Lung (tissue), 12 donors: Measurements from ENCODE around the gene ZDHHC13. TPM values are rescaled to one million over a fixed set of nuclear protein-coding genes. Genes with fewer than 3 reads are reported as not detected.

Experiments used
- ATAC-seq: fragments of 200-7000 bp; cut with Tn5 transposase; one replicate; pipeline ENCODE4 v1.9.1; 2020; ENCODE audit warnings: moderate number of reproducible peaks; ENCODE audit not compliant: insufficient read depth, low FRiP score
- DNase-seq, 3 donors: peaks; one replicate each; pipeline ENCODE4 v3.0.0-alpha.2; 2013 to 2017
- H3K27ac ChIP-seq, 2 donors: one replicate each; pipeline ENCODE4 v1.5.1; 2013; ENCODE audit warnings: mild to moderate bottlenecking in 2 of 2, moderate library complexity in 2 of 2, control low read depth in 1 of 2, inconsistent platforms in 1 of 2, low read depth in 1 of 2, low read length in 1 of 2
- H3K27me3 ChIP-seq, 3 donors: one replicate each; pipeline ENCODE4 v1.5.1; 2013; ENCODE audit warnings: low read length in 2 of 3; ENCODE audit not compliant: control insufficient read depth in 3 of 3, insufficient read depth in 3 of 3
- H3K36me3 ChIP-seq, 4 donors: one replicate each; pipeline ENCODE4 v1.5.1; 2013; ENCODE audit warnings: low read length in 4 of 4, mild to moderate bottlenecking in 1 of 4, moderate library complexity in 1 of 4; ENCODE audit not compliant: control insufficient read depth in 4 of 4, insufficient read depth in 4 of 4
- H3K4me1 ChIP-seq, 5 donors: one replicate each; pipeline ENCODE4 v1.5.1; 2013; ENCODE audit warnings: low read length in 5 of 5, mild to moderate bottlenecking in 2 of 5, moderate library complexity in 1 of 5; ENCODE audit not compliant: control insufficient read depth in 5 of 5, insufficient read depth in 5 of 5
- H3K4me3 ChIP-seq: one replicate; pipeline ENCODE4 v1.5.1; 2013; ENCODE audit warnings: mild to moderate bottlenecking, control low read depth, moderate library complexity
- H3K9ac ChIP-seq, 2 donors: one replicate each; pipeline ENCODE4 v1.5.1; 2013; ENCODE audit warnings: low read length in 2 of 2, control low read depth in 1 of 2; ENCODE audit not compliant: insufficient read depth in 1 of 2
- H3K9me3 ChIP-seq, 4 donors: one replicate each; pipeline ENCODE4 v1.5.1; 2013; ENCODE audit warnings: low read length in 3 of 4, mild to moderate bottlenecking in 1 of 4, moderate library complexity in 1 of 4; ENCODE audit not compliant: control insufficient read depth in 4 of 4, insufficient read depth in 3 of 4
- WGBS, 2 donors: extraction: QIAGEN DNeasy Blood & Tissue Kit; methylation state at CpG; one replicate each; pipeline ENCODE4 v1.1.7; 2013; 5-methylcytosine and 5-hydroxymethylcytosine counted together
- polyA plus RNA-seq, 2 donors: library from polyadenylated mRNA; stranded (reverse); fragments of 200-250 nt; gene quantifications; one replicate each; pipeline ENCODE4 v1.2.1, GENCODE V29; 2013
- total RNA-seq, 2 donors: library from RNA; depleted of rRNA in 1 of 2; stranded (reverse); fragments of >200 nt in 1 of 2; gene quantifications; one replicate each; pipeline ENCODE4 v1.2.1, GENCODE V29; 2014 to 2021
- TF ChIP-seq, protein P1 (sequence below): IDR thresholded peaks from 2 replicates; pipeline ENCODE4 v1.5.1; 2012; ENCODE audit warnings: mild to moderate bottlenecking; ENCODE audit errors: control extremely low read depth, extremely low read depth
- donor health status: control.
- donor health status: control.
- donor health status: Bipolar disorder and iron deficiency.
- donor health status: healthy.
- donor health status: DM: yes; HTN: yes; CAD: no.

The ZDHHC13 gene
- total and polyA plus RNA-seq, 4 donors, result 10.6 to 20.0 (median 12.4) TPM

DNA sequence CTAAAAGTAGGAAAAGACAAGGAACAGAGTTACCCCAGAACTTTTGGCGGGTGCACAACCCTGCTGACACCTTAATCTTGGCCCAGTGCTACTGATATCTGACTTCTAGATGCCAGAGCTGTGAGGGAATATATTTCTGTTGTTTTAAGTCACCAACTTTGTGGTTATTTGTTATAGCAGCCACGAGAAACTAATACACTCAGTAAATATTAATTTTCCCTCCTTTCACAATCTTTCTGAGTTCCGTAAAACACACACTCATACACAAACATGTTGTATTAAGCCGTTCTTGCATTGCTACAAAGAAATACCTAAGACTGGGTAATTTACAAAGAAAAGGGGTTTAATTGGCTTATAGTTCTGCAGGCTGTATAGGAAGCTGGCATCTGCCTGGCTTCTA, 16.1 kb upstream of the ZDHHC13 start:
- Histone ChIP-seq H3K36me3 (no peaks in the 10 kb centered on the region), H3K4me1 (peaks cover 0 to 6% (median 0%) of the 10 kb centered on the region in 5 donors), H3K4me3 (no peak overlapping the region), H3K27ac (no peak overlapping the region), H3K9ac (no peak overlapping the region), H3K27me3 (no peaks in the 10 kb centered on the region), H3K9me3 (no peaks in the 10 kb centered on the region)
- TF ChIP-seq, protein P1, sequence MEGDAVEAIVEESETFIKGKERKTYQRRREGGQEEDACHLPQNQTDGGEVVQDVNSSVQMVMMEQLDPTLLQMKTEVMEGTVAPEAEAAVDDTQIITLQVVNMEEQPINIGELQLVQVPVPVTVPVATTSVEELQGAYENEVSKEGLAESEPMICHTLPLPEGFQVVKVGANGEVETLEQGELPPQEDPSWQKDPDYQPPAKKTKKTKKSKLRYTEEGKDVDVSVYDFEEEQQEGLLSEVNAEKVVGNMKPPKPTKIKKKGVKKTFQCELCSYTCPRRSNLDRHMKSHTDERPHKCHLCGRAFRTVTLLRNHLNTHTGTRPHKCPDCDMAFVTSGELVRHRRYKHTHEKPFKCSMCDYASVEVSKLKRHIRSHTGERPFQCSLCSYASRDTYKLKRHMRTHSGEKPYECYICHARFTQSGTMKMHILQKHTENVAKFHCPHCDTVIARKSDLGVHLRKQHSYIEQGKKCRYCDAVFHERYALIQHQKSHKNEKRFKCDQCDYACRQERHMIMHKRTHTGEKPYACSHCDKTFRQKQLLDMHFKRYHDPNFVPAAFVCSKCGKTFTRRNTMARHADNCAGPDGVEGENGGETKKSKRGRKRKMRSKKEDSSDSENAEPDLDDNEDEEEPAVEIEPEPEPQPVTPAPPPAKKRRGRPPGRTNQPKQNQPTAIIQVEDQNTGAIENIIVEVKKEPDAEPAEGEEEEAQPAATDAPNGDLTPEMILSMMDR, result no peak
- no peak for DNase-seq
- WGBS, 2 donors, result 89 to 90% methylated on average over 4 of the region's 4 CpGs
- no peak for ATAC-seq

DNA sequence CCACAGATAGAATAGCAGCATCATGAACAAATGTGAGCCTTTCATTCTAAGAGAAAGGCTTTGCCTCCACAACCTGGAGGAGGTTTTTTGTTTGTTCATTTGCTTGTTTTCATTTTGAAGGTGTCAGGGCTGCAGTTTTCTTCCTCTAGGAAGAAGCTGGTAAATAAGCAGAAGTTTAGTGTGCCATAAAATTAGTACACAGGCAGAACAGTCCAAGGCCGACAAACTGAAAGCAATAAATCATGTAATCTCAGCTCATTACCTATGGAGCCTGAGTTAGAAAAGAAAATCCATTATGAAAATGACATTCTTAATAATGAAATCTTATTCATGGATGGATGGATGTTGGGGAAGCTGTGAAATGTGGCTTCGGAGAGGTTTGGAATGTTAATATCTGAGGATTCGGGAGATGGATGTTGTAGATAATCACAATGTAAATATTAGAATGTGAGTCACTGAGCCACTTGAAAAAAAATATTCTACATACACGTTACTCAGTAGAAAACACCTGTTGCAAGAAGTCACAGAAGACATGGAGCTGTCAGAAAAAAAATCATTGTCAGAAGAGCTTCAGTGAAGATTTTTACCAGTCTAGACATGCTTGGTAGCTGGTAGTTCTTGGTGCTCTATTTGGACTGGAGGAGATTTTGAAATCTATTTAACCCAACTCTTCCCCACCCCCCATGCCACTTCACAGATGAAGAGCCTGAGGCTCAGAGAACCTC, 15.0 kb upstream of the ZDHHC13 start:
- Histone ChIP-seq H3K4me3 (no peak overlapping the region), H3K9me3 (no peaks in the 10 kb centered on the region), H3K9ac (no peak overlapping the region), H3K27ac (no peak overlapping the region), H3K27me3 (no peaks in the 10 kb centered on the region), H3K4me1 (peaks cover 0 to 6% (median 0%) of the 10 kb centered on the region in 5 donors), H3K36me3 (no peaks in the 10 kb centered on the region)
- DNase-seq, result no peak
- WGBS, 2 donors, result 44 to 61% methylated on average over 4 of the region's 4 CpGs
- TF ChIP-seq, protein P1, result no peak
- ATAC-seq, result no peak

DNA sequence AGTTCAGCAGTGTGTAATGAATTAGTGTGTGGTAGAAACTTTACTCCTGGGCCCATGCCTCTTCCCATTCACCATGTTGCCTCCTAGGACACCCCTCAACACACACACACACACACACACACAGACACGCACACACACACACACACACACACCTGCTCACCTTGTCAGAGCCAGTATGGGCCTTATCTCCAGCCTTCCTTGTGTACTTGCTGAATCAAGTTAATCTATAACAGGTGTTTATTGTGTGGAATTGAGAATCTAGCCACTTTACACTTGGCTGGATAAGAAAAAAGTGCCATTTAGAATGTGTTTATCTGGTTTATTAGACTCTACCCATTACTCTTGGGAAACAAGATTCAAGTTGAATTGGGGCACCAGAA, 14.5 kb upstream of the ZDHHC13 start:
- no peak overlapping the region for H3K9ac ChIP-seq
- TF ChIP-seq, protein P1, result no peak
- H3K27me3 ChIP-seq, result no peaks in the 10 kb centered on the region
- H3K27ac ChIP-seq, result no peak overlapping the region
- no peak for ATAC-seq
- 45 to 50% methylated on average over 1 of the region's 1 CpG for WGBS, 2 donors
- peaks cover 0 to 6% (median 0%) of the 10 kb centered on the region in 5 donors for H3K4me1 ChIP-seq
- H3K36me3 ChIP-seq, result no peaks in the 10 kb centered on the region
- peak in 1 of 3 donors; percentile 16 for DNase-seq
- no peak overlapping the region for H3K4me3 ChIP-seq
- H3K9me3 ChIP-seq, result no peaks in the 10 kb centered on the region
